Measurements from ENCODE around the gene NTMT1. TPM values are rescaled to one million over a fixed set of nuclear protein-coding genes. Genes with fewer than 3 reads are reported as not detected.

Gene NTMT1
- total and polyA plus RNA-seq, 9 of the 15 experiments (the other 6 are each of a cell fraction or from before 2014, with no cell fraction given) = 42.1 to 116 (median 74.7) TPM

DNA sequence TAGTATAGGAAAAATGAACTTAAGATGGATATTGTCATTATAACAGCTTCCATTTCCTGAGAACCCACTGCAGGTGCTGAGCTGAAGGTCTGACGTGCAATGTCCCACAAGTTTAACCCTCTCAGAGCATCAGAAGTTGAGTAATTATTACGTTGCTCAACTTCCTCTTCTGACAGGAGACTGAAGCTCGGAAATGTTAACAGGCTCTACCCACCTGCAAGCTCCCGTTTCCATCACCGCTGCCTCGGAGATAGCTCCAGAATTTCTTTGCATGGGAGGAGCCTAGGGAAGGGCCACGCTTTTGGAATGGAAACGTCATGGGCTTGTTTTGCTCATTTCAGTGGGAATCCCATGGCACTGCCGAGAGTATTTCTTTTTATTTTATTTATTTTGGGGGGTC lies 1.0 kb upstream of the NTMT1 start (continued):
- no peak for TF ChIP-seq ARID3A (IDR thresholded peaks at IDR 0.05; ENCODE audit: borderline replicate concordance, low read depth, low read length)
- no peak for TF ChIP-seq EP400 (IDR thresholded peaks at IDR 0.05)
- TF ChIP-seq CGGBP1 (CRISPR knock-in tag; IDR thresholded peaks at IDR 0.05) = no peak
- TF ChIP-seq CREB1 (IDR thresholded peaks at IDR 0.05) = peak; percentile 38; the same call in 1 of the 2 replicates
- TF ChIP-seq CREB1 (CRISPR knock-in tag; IDR thresholded peaks at IDR 0.05) = no peak
- TF ChIP-seq, protein P1, sequence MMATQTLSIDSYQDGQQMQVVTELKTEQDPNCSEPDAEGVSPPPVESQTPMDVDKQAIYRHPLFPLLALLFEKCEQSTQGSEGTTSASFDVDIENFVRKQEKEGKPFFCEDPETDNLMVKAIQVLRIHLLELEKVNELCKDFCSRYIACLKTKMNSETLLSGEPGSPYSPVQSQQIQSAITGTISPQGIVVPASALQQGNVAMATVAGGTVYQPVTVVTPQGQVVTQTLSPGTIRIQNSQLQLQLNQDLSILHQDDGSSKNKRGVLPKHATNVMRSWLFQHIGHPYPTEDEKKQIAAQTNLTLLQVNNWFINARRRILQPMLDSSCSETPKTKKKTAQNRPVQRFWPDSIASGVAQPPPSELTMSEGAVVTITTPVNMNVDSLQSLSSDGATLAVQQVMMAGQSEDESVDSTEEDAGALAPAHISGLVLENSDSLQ (IDR thresholded peaks at IDR 0.05) = peak; percentile 61
- TF ChIP-seq MEIS2 (IDR thresholded peaks at IDR 0.05; ENCODE audit: partially characterized antibody) = peak; percentile 70
- TF ChIP-seq KDM4B (IDR thresholded peaks at IDR 0.05; ENCODE audit: borderline replicate concordance in 2 of 2, low read depth in 1 of 2) = no peak
- peak; percentile 21 for TF ChIP-seq NEUROD1 (IDR thresholded peaks at IDR 0.05; ENCODE audit: borderline replicate concordance, low read depth, low read length, partially characterized antibody)
- no peak for TF ChIP-seq GATA2 (CRISPR knock-in tag; IDR thresholded peaks at IDR 0.05)
- TF ChIP-seq C11orf30 (IDR thresholded peaks at IDR 0.05; ENCODE audit: low read depth) = no peak
- no peak for TF ChIP-seq DACH1 (IDR thresholded peaks at IDR 0.05; ENCODE audit: partially characterized antibody)
- TF ChIP-seq, protein P2, sequence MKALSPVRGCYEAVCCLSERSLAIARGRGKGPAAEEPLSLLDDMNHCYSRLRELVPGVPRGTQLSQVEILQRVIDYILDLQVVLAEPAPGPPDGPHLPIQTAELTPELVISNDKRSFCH (CRISPR knock-in tag; IDR thresholded peaks at IDR 0.05) = no peak
- TF ChIP-seq, protein P2 (tag; IDR thresholded peaks at IDR 0.05) = no peak
- peak; percentile 71 for TF ChIP-seq ZEB2 (IDR thresholded peaks at IDR 0.05)
- no peak for TF ChIP-seq CBFB (CRISPR knock-in tag; IDR thresholded peaks at IDR 0.05)
- TF ChIP-seq BRCA1 (IDR thresholded peaks at IDR 0.05) = no peak
- no peak for TF ChIP-seq BRCA1 (CRISPR knock-in tag; IDR thresholded peaks at IDR 0.05)
- TF ChIP-seq, protein P3, sequence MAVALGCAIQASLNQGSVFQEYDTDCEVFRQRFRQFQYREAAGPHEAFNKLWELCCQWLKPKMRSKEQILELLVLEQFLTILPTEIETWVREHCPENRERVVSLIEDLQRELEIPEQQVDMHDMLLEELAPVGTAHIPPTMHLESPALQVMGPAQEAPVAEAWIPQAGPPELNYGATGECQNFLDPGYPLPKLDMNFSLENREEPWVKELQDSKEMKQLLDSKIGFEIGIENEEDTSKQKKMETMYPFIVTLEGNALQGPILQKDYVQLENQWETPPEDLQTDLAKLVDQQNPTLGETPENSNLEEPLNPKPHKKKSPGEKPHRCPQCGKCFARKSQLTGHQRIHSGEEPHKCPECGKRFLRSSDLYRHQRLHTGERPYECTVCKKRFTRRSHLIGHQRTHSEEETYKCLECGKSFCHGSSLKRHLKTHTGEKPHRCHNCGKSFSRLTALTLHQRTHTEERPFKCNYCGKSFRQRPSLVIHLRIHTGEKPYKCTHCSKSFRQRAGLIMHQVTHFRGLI (CRISPR knock-in tag; IDR thresholded peaks at IDR 0.05) = no peak
- TF ChIP-seq CAMTA2 (CRISPR knock-in tag; conservative IDR thresholded peaks at IDR 0.05) = no peak
- no peak for TF ChIP-seq BMI1 (IDR thresholded peaks at IDR 0.05; ENCODE audit: low read length)
- no peak for TF ChIP-seq ATF1 (CRISPR knock-in tag; IDR thresholded peaks at IDR 0.05)
- peak; percentile 37 for TF ChIP-seq ATF1 (tag; IDR thresholded peaks at IDR 0.05)
- no peak for TF ChIP-seq ZNF12 (CRISPR knock-in tag; IDR thresholded peaks at IDR 0.05)
- no peak for TF ChIP-seq ZNF347 (CRISPR knock-in tag; IDR thresholded peaks at IDR 0.05; ENCODE audit: low read depth)
- TF ChIP-seq, protein P4, sequence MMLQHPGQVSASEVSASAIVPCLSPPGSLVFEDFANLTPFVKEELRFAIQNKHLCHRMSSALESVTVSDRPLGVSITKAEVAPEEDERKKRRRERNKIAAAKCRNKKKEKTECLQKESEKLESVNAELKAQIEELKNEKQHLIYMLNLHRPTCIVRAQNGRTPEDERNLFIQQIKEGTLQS (IDR thresholded peaks at IDR 0.05) = peak; percentile 9; the same call in 1 of the 2 replicates
- TF ChIP-seq, protein P4 (CRISPR knock-in tag; conservative IDR thresholded peaks at IDR 0.05) = no peak

All from K562 (cell line).